Measurements from ENCODE around the gene FXN. TPM values are rescaled to one million over a fixed set of nuclear protein-coding genes. Genes with fewer than 3 reads are reported as not detected.
A peak's percentile ranks its signal among the peaks of the same experiment; 100 is the strongest.

FXN gene
- total RNA-seq, 1 donor, result 2.2 TPM

GRCh38 chr9:69130456-69131441 lies 95.2 kb downstream of the FXN start:
- TF ChIP-seq CTCF (IDR thresholded peaks at IDR 0.05; ENCODE audit: extremely low read depth, low read depth, low read length), result no peak
- H3K27ac ChIP-seq (ENCODE audit: low read depth, low read length), result peak overlapping the region; percentile 59

GRCh38 chr9:69131682-69132081 lies 96.1 kb downstream of the FXN start:
- no peak for TF ChIP-seq CTCF (IDR thresholded peaks at IDR 0.05; ENCODE audit: extremely low read depth, low read depth, low read length)
- H3K9me3 ChIP-seq (ENCODE audit: low read depth, low read length), result no peaks in the 10 kb centered on the region
- peak overlapping the region; percentile 59 for H3K27ac ChIP-seq (ENCODE audit: low read depth, low read length)
- DNase-seq (ENCODE audit: insufficient read length, low spot score, missing footprints), result peak; percentile 82
- H3K4me3 ChIP-seq (ENCODE audit: insufficient read depth, low read length), result no peak overlapping the region
- H3K4me2 ChIP-seq (ENCODE audit: insufficient read depth, low read length), result peak overlapping the region; percentile 58
- H3K4me1 ChIP-seq (ENCODE audit: insufficient read depth, low read length), result peaks cover 24% of the 10 kb centered on the region
- peaks cover 10% of the 10 kb centered on the region for H4K20me1 ChIP-seq (ENCODE audit: insufficient read depth, low read length)
- H3K79me2 ChIP-seq (ENCODE audit: insufficient read depth, low read length), result peaks cover 19% of the 10 kb centered on the region
- H3K27me3 ChIP-seq (ENCODE audit: insufficient read depth, low read length), result no peaks in the 10 kb centered on the region
- no peaks in the 10 kb centered on the region for H3K36me3 ChIP-seq (ENCODE audit: insufficient read depth, low read length)
- H2AFZ ChIP-seq (ENCODE audit: low read length), result no peak overlapping the region

More at GRCh38 chr9:69130456-69131441, 95.2 kb downstream of the FXN start:
- H3K9me3 ChIP-seq (ENCODE audit: low read depth, low read length), result no peaks in the 10 kb centered on the region
- H3K4me3 ChIP-seq (ENCODE audit: insufficient read depth, low read length), result no peak overlapping the region
- H4K20me1 ChIP-seq (ENCODE audit: insufficient read depth, low read length), result peaks cover 10% of the 10 kb centered on the region
- peak overlapping the region; percentile 58 for H3K4me2 ChIP-seq (ENCODE audit: insufficient read depth, low read length)
- peaks cover 24% of the 10 kb centered on the region for H3K4me1 ChIP-seq (ENCODE audit: insufficient read depth, low read length)
- DNase-seq (ENCODE audit: insufficient read length, low spot score, missing footprints), result peak; percentile 78
- H3K27me3 ChIP-seq (ENCODE audit: insufficient read depth, low read length), result no peaks in the 10 kb centered on the region
- H3K36me3 ChIP-seq (ENCODE audit: insufficient read depth, low read length), result no peaks in the 10 kb centered on the region
- peaks cover 18% of the 10 kb centered on the region for H3K79me2 ChIP-seq (ENCODE audit: insufficient read depth, low read length)
- no peak overlapping the region for H2AFZ ChIP-seq (ENCODE audit: low read length)

- Histone ChIP-seq H3K4me1 (ENCODE audit: insufficient read depth, low read length) (peaks cover 24% of the 10 kb centered on the region), H3K9me3 (ENCODE audit: low read depth, low read length) (no peaks in the 10 kb centered on the region), H3K36me3 (ENCODE audit: insufficient read depth, low read length) (no peaks in the 10 kb centered on the region), H3K4me3 (ENCODE audit: insufficient read depth, low read length) (no peak overlapping the region), H3K4me2 (ENCODE audit: insufficient read depth, low read length) (peak overlapping the region; percentile 58), H3K79me2 (ENCODE audit: insufficient read depth, low read length) (peaks cover 20% of the 10 kb centered on the region), H2AFZ (ENCODE audit: low read length) (no peak overlapping the region), H3K27ac (ENCODE audit: low read depth, low read length) (peak overlapping the region; percentile 59), H3K27me3 (ENCODE audit: insufficient read depth, low read length) (no peaks in the 10 kb centered on the region), H4K20me1 (ENCODE audit: insufficient read depth, low read length) (peaks cover 10% of the 10 kb centered on the region)
- TF ChIP-seq CTCF (IDR thresholded peaks at IDR 0.05; ENCODE audit: extremely low read depth, low read depth, low read length), result no peak
- DNase-seq (ENCODE audit: insufficient read length, low spot score, missing footprints), result no peak
Observed at GRCh38 chr9:69132361-69132760, 96.8 kb downstream of the FXN start.

- TF ChIP-seq CTCF (IDR thresholded peaks at IDR 0.05; ENCODE audit: extremely low read depth, low read depth, low read length), result no peak
- Histone ChIP-seq H3K36me3 (ENCODE audit: insufficient read depth, low read length) (no peaks in the 10 kb centered on the region), H3K9me3 (ENCODE audit: low read depth, low read length) (no peaks in the 10 kb centered on the region), H3K4me3 (ENCODE audit: insufficient read depth, low read length) (no peak overlapping the region), H2AFZ (ENCODE audit: low read length) (no peak overlapping the region), H3K4me1 (ENCODE audit: insufficient read depth, low read length) (peaks cover 24% of the 10 kb centered on the region), H4K20me1 (ENCODE audit: insufficient read depth, low read length) (peaks cover 10% of the 10 kb centered on the region), H3K79me2 (ENCODE audit: insufficient read depth, low read length) (peaks cover 18% of the 10 kb centered on the region), H3K4me2 (ENCODE audit: insufficient read depth, low read length) (no peak overlapping the region), H3K27ac (ENCODE audit: low read depth, low read length) (no peak overlapping the region), H3K27me3 (ENCODE audit: insufficient read depth, low read length) (no peaks in the 10 kb centered on the region)
- DNase-seq (ENCODE audit: insufficient read length, low spot score, missing footprints), result no peak
Observed at GRCh38 chr9:69134412-69134811, 98.9 kb downstream of the FXN start.
